Measurements from ENCODE around the gene JAM3. TPM values are rescaled to one million over a fixed set of nuclear protein-coding genes. Genes with fewer than 3 reads are reported as not detected.

JAM3 gene
- total and polyA plus RNA-seq, 2 donors (not counting 1 experiment from before 2014, with no cell fraction given) = 44.1 to 85.7 TPM

DNA sequence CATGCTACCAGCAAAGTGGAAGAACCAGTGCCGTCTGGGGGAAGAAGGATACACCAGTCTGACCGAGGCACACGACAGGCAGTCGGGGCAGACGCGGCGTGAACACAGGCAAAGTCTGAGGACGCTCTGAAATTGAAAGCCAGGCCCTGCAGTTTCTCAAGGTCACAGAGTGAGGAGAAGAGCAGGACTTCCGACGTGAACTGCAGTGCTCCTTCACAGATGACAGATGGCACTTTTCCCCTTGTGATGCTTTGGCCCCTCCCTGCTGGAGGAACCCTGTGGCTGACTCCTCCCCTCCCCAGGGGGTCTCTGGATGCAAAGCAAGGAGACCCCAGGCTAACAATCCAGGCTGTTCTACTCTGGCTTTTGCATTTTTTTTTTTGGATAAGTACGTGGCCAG lies 19.6 kb upstream of the JAM3 start:
- no peak overlapping the region for H3K27ac ChIP-seq (ENCODE audit: insufficient read depth, low read length)
- no peak for DNase-seq (ENCODE audit: low read depth in 2 of 2)
- H3K4me2 ChIP-seq (ENCODE audit: extremely low read depth, insufficient read depth, low read length) = no peak overlapping the region
- H3K27me3 ChIP-seq (ENCODE audit: control insufficient read depth, insufficient read depth, low read length) = peaks cover 4% of the 10 kb centered on the region
- no peak overlapping the region for H2AFZ ChIP-seq (ENCODE audit: low read length)
- H3K9me3 ChIP-seq (ENCODE audit: control insufficient read depth, insufficient read depth, low read depth, low read length) = no peaks in the 10 kb centered on the region
- no peak overlapping the region for H3K9ac ChIP-seq (ENCODE audit: insufficient read depth, low read length)
- H3K4me1 ChIP-seq (ENCODE audit: control insufficient read depth, extremely low read depth, insufficient read depth, low read length) = peaks cover 6% of the 10 kb centered on the region
- no peaks in the 10 kb centered on the region for H3K79me2 ChIP-seq (ENCODE audit: control insufficient read depth, insufficient read depth, low read length)
- H3K4me3 ChIP-seq (replicated peaks in 1 of 4; ENCODE audit: control extremely low read depth in 1 of 4, insufficient read depth in 1 of 4, low read depth in 3 of 4, low read length in 4 of 4) = no peak overlapping the region
- TF ChIP-seq, protein P1, sequence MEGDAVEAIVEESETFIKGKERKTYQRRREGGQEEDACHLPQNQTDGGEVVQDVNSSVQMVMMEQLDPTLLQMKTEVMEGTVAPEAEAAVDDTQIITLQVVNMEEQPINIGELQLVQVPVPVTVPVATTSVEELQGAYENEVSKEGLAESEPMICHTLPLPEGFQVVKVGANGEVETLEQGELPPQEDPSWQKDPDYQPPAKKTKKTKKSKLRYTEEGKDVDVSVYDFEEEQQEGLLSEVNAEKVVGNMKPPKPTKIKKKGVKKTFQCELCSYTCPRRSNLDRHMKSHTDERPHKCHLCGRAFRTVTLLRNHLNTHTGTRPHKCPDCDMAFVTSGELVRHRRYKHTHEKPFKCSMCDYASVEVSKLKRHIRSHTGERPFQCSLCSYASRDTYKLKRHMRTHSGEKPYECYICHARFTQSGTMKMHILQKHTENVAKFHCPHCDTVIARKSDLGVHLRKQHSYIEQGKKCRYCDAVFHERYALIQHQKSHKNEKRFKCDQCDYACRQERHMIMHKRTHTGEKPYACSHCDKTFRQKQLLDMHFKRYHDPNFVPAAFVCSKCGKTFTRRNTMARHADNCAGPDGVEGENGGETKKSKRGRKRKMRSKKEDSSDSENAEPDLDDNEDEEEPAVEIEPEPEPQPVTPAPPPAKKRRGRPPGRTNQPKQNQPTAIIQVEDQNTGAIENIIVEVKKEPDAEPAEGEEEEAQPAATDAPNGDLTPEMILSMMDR (conservative IDR thresholded peaks at IDR 0.05 in 1 of 2, IDR thresholded peaks at IDR 0.05 in 1 of 2; ENCODE audit: low read depth in 1 of 2, low read length in 2 of 2) = no peak
- TF ChIP-seq EZH2 (IDR thresholded peaks at IDR 0.05; ENCODE audit: low read length, missing control alignments) = no peak
- H3K36me3 ChIP-seq (ENCODE audit: control insufficient read depth, insufficient read depth, low read length) = no peaks in the 10 kb centered on the region
- no peaks in the 10 kb centered on the region for H4K20me1 ChIP-seq (ENCODE audit: control insufficient read depth, extremely low read depth, insufficient read depth, low read length)

DNA sequence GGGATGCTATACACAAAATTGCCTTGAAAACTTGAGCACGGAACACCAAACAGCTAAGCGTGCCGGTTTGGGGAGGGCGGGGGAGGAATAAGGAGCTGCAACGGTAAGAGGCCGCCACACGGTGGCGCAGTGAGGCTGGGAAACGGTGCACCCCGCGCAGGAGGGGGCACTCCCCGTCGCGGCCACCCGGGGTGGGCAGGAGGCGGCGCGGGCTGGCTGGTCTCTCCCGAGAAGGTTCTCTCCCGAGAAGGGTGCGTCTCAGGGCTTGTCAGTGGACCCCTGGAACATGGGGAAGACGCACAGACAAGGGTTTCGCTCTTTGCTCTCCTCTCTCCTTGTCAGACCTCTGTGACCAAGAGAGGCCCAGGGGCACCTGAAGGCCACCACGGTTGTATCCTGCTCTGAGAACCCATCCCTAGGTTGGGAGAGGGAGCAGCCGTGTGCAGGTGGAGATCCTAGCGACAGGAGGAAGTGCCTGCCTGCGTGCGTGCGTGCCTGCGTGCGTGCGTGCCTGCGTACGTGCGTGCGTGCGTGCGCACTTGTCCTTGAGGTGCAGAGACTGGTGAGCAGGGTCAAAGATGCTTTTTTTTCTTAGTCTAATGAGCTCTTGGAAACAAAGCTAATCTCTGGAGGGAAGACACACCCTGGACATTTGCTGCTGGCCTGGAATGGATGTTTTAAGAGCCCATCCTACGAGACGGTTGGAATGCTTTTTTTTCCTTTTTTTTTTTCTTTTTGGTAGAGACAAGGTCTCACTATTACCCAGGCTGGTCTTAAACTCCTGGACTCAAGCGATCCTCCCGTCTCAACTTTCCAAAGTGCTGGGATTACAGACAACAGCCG lies 18.1 kb upstream of the JAM3 start:
- peaks cover 6% of the 10 kb centered on the region for H3K4me1 ChIP-seq (ENCODE audit: control insufficient read depth, extremely low read depth, insufficient read depth, low read length)
- H3K9me3 ChIP-seq (ENCODE audit: control insufficient read depth, insufficient read depth, low read depth, low read length) = no peaks in the 10 kb centered on the region
- H2AFZ ChIP-seq (ENCODE audit: low read length) = peak overlapping the region; percentile 67
- H3K27ac ChIP-seq (ENCODE audit: insufficient read depth, low read length) = no peak overlapping the region
- H3K9ac ChIP-seq (ENCODE audit: insufficient read depth, low read length) = no peak overlapping the region
- no peaks in the 10 kb centered on the region for H3K36me3 ChIP-seq (ENCODE audit: control insufficient read depth, insufficient read depth, low read length)
- peak overlapping the region in 3 of 4 experiments; percentile 12 to 46 (median 20) for H3K4me3 ChIP-seq (replicated peaks in 1 of 4; ENCODE audit: control extremely low read depth in 1 of 4, insufficient read depth in 1 of 4, low read depth in 3 of 4, low read length in 4 of 4)
- H3K4me2 ChIP-seq (ENCODE audit: extremely low read depth, insufficient read depth, low read length) = peak overlapping the region; percentile 72
- H4K20me1 ChIP-seq (ENCODE audit: control insufficient read depth, extremely low read depth, insufficient read depth, low read length) = no peaks in the 10 kb centered on the region
- TF ChIP-seq, protein P1 (conservative IDR thresholded peaks at IDR 0.05 in 1 of 2, IDR thresholded peaks at IDR 0.05 in 1 of 2; ENCODE audit: low read depth in 1 of 2, low read length in 2 of 2) = peak; percentile 86 to 95
- TF ChIP-seq EZH2 (IDR thresholded peaks at IDR 0.05; ENCODE audit: low read length, missing control alignments) = no peak
- no peaks in the 10 kb centered on the region for H3K79me2 ChIP-seq (ENCODE audit: control insufficient read depth, insufficient read depth, low read length)
- H3K27me3 ChIP-seq (ENCODE audit: control insufficient read depth, insufficient read depth, low read length) = no peaks in the 10 kb centered on the region
- DNase-seq (ENCODE audit: low read depth in 2 of 2) = peak in 1 of 2 donors; percentile 56

DNA sequence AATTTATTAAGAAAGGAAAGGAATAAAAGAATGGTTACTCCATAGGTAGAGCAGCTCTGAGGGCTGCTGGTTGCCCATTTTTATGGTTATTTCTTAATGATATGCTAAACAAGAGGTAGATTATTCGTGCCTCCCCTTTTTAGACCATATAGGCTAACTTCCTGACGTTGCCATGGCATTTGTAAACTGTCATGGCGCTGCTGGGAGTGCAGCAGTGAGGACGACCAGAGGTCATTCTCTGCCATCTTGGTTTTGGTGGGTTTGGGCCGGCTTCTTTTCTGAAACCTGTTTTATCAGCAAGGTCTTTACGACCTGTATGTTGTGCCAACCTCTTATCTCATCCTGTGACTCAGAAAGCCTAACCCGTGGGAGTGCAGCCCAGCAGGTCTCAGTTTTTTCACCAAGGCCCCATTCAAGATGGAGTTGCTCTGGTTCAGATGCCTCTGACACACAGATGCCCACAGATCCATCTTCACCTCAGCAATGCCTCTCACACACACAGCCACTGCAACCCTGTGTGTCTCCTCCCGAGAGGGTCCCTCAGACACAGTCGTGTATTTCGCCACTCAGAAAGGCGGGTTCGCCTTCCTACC lies 16.4 kb upstream of the JAM3 start:
- Histone ChIP-seq H3K27ac (ENCODE audit: insufficient read depth, low read length) (no peak overlapping the region), H3K36me3 (ENCODE audit: control insufficient read depth, insufficient read depth, low read length) (no peaks in the 10 kb centered on the region), H2AFZ (ENCODE audit: low read length) (peak overlapping the region; percentile 18), H3K4me2 (ENCODE audit: extremely low read depth, insufficient read depth, low read length) (no peak overlapping the region), H3K79me2 (ENCODE audit: control insufficient read depth, insufficient read depth, low read length) (no peaks in the 10 kb centered on the region), H3K4me1 (ENCODE audit: control insufficient read depth, extremely low read depth, insufficient read depth, low read length) (peaks cover 2% of the 10 kb centered on the region), H3K4me3 (replicated peaks in 1 of 4; ENCODE audit: control extremely low read depth in 1 of 4, insufficient read depth in 1 of 4, low read depth in 3 of 4, low read length in 4 of 4) (no peak overlapping the region), H3K9ac (ENCODE audit: insufficient read depth, low read length) (no peak overlapping the region), H4K20me1 (ENCODE audit: control insufficient read depth, extremely low read depth, insufficient read depth, low read length) (no peaks in the 10 kb centered on the region), H3K9me3 (ENCODE audit: control insufficient read depth, insufficient read depth, low read depth, low read length) (no peaks in the 10 kb centered on the region), H3K27me3 (ENCODE audit: control insufficient read depth, insufficient read depth, low read length) (no peaks in the 10 kb centered on the region)
- no peak for DNase-seq (ENCODE audit: low read depth in 2 of 2)
- TF ChIP-seq, protein P1 (conservative IDR thresholded peaks at IDR 0.05 in 1 of 2, IDR thresholded peaks at IDR 0.05 in 1 of 2; ENCODE audit: low read depth in 1 of 2, low read length in 2 of 2) = no peak
- no peak for TF ChIP-seq EZH2 (IDR thresholded peaks at IDR 0.05; ENCODE audit: low read length, missing control alignments)
